ENCODE data around the gene NME7. TPM values are rescaled to one million over a fixed set of nuclear protein-coding genes. Genes with fewer than 3 reads are reported as not detected.

The NME7 gene
- total RNA-seq, 1 experiment from 2014 or later = 13.2 TPM

DNA sequence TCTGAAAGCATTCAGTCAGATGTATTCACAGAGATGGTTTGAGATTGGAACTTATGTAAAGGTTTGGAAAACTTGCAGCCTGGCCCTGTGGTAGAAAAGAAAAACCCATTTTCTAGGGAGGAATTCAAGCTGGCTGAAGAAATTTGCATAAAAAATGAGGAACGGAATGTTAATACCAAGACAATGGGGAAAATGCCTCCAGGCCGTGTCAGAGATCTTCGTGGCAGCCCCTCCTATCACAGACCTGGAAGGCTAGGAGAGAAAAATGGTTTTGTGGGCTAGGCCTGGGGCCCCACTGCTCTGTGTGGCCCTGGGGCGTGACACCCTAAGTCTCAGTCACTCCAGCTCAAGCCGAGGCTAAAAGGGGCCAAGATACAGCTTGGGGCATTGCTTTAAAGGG lies 26.7 kb downstream of the NME7 start:
- Mint-ChIP-seq H3K36me3 (ENCODE audit: insufficient read depth in 1 of 3, low read depth in 3 of 3) (peaks cover 18 to 32% (median 27%) of the 10 kb centered on the region in 3 experiments), H3K9me3 (peaks cover 12 to 19% of the 10 kb centered on the region in 2 experiments), H3K4me3 (no peak overlapping the region), H3K4me1 (peaks cover 14% of the 10 kb centered on the region in 2 experiments), H3K27ac (peak overlapping the region; percentile 83 to 88 (median 84); a peak in 5 of 7 replicates), H3K27me3 (ENCODE audit: low read depth) (no peaks in the 10 kb centered on the region)
- Histone ChIP-seq H4K91ac (ENCODE audit: insufficient read length, low read depth, low read length) (no peak overlapping the region), H3K27me3 (ENCODE audit: insufficient read depth, low read length) (no peaks in the 10 kb centered on the region), H2BK120ac (ENCODE audit: low read depth, low read length, poor library complexity, severe bottlenecking) (no peak overlapping the region), H3K4me1 (ENCODE audit: insufficient read depth, low read length) (no peaks in the 10 kb centered on the region; the same call in 1 of the 2 replicates), H3K4me2 (ENCODE audit: insufficient read depth, insufficient read length, low read length) (no peak overlapping the region), H3K79me1 (ENCODE audit: insufficient read depth, low read depth, low read length, poor library complexity, severe bottlenecking) (no peaks in the 10 kb centered on the region), H2BK20ac (ENCODE audit: low read depth, low read length, poor library complexity, severe bottlenecking) (no peak overlapping the region), H3K18ac (ENCODE audit: insufficient read length, low read depth, low read length) (no peak overlapping the region), H3K14ac (ENCODE audit: insufficient read depth, low read length) (no peak overlapping the region), H4K8ac (replicated peaks; ENCODE audit: insufficient read length, low read depth, low read length) (no peak overlapping the region), H3K23me2 (ENCODE audit: insufficient read length, low read depth, low read length, poor library complexity, severe bottlenecking) (no peaks in the 10 kb centered on the region), H3K79me2 (ENCODE audit: insufficient read depth, low read length) (no peaks in the 10 kb centered on the region), H2AK5ac (ENCODE audit: insufficient read length, low read length) (no peak overlapping the region), H3K27ac (ENCODE audit: insufficient read length, low read depth, low read length) (no peak overlapping the region), H2BK5ac (ENCODE audit: insufficient read length, low read length) (no peak overlapping the region), H3K23ac (ENCODE audit: insufficient read length, low read depth, low read length) (no peak overlapping the region), H3K4ac (ENCODE audit: low read depth, low read length) (no peak overlapping the region), H2AFZ (ENCODE audit: low read length) (no peak overlapping the region), H3K9me3 (ENCODE audit: control insufficient read depth, low read depth, low read length) (no peaks in the 10 kb centered on the region), H3K56ac (ENCODE audit: insufficient read length, low read depth, low read length) (no peak overlapping the region), H3T11ph (ENCODE audit: low read length) (no peak overlapping the region), H2BK15ac (ENCODE audit: low read depth, low read length) (no peak overlapping the region), H4K20me1 (ENCODE audit: control insufficient read depth, insufficient read depth, insufficient read length) (no peaks in the 10 kb centered on the region), H4K5ac (ENCODE audit: insufficient read length, low read depth, low read length) (no peak overlapping the region), H2BK12ac (ENCODE audit: insufficient read length, low read depth, low read length) (no peak overlapping the region), H3K9ac (ENCODE audit: extremely low read depth, insufficient read length, low read length) (no peak overlapping the region)
- DNase-seq = peak; percentile 42
- no CpG with 5 or more reads among the region's 5 CpGs for WGBS (ENCODE audit: extremely low coverage, insufficient read length, low lambda C conversion rate)
- TF ChIP-seq, protein P1, sequence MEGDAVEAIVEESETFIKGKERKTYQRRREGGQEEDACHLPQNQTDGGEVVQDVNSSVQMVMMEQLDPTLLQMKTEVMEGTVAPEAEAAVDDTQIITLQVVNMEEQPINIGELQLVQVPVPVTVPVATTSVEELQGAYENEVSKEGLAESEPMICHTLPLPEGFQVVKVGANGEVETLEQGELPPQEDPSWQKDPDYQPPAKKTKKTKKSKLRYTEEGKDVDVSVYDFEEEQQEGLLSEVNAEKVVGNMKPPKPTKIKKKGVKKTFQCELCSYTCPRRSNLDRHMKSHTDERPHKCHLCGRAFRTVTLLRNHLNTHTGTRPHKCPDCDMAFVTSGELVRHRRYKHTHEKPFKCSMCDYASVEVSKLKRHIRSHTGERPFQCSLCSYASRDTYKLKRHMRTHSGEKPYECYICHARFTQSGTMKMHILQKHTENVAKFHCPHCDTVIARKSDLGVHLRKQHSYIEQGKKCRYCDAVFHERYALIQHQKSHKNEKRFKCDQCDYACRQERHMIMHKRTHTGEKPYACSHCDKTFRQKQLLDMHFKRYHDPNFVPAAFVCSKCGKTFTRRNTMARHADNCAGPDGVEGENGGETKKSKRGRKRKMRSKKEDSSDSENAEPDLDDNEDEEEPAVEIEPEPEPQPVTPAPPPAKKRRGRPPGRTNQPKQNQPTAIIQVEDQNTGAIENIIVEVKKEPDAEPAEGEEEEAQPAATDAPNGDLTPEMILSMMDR (conservative IDR thresholded peaks at IDR 0.05) = no peak

Measured in H9 (cell line).